HepG2 (cell line): ENCODE measurements around the gene VAMP2. TPM values are rescaled to one million over a fixed set of nuclear protein-coding genes. Genes with fewer than 3 reads are reported as not detected.

Experiments
- ATF7-NPFF ChIP-seq: sonication (generic); formaldehyde crosslinking; IDR thresholded peaks from 2 replicates; pipeline ENCODE4 v1.8.1; 2023; ENCODE audit warnings: mild to moderate bottlenecking, low read depth, missing genetic modification reagents, moderate library complexity
- CBX1 ChIP-seq: IDR thresholded peaks from one replicate; pipeline ENCODE4 v1.6.1; 2016; ENCODE audit warnings: antibody characterized with exemption, low read depth
- CCDC6 ChIP-seq: sonication (generic); formaldehyde crosslinking; IDR thresholded peaks from 2 replicates; pipeline ENCODE4 v1.8.1; 2022; ENCODE audit warnings: mild to moderate bottlenecking, missing genetic modification reagents, moderate library complexity
- GATAD2A ChIP-seq: IDR thresholded peaks from 2 replicates; pipeline ENCODE4 v1.6.1; 2016
- MAZ ChIP-seq, 2 experiments: sonication (generic) in 1 of 2; formaldehyde crosslinking in 1 of 2; IDR thresholded peaks; 2 replicates each; pipeline versions ENCODE4 v1.5.0 to v1.6.1; 2012 to 2020; ENCODE audit warnings: low read depth in 2 of 2, mild to moderate bottlenecking in 2 of 2, borderline replicate concordance in 1 of 2, improper control_type of control experiment in 1 of 2, low read length in 1 of 2, missing genetic modification reagents in 1 of 2, moderate library complexity in 1 of 2
- MXD3 ChIP-seq: IDR thresholded peaks from 2 replicates; pipeline ENCODE4 v1.6.1; 2016; ENCODE audit warnings: mild to moderate bottlenecking, missing biosample characterization, missing genetic modification reagents
- PLRG1 ChIP-seq: fragments of 450-650 bp; conservative IDR thresholded peaks from 2 replicates; pipeline ENCODE4 v1.6.1; 2016
- POLR2AphosphoS5 ChIP-seq: IDR thresholded peaks from 2 replicates; pipeline ENCODE4 v1.6.1; 2012; ENCODE audit warnings: low read depth, low read length
- PTBP1 ChIP-seq: fragments of 200-400 bp; formaldehyde crosslinking; IDR thresholded peaks from 2 replicates; pipeline ENCODE4 v1.6.1; 2018; ENCODE audit warnings: low read length, low read depth; ENCODE audit not compliant: poor library complexity, severe bottlenecking
- RAD21 ChIP-seq: fragments of 450-650 bp; formaldehyde crosslinking; IDR thresholded peaks from 2 replicates; pipeline ENCODE4 v1.5.0; 2020; ENCODE audit warnings: mild to moderate bottlenecking
- SMYD3 ChIP-seq: sonication (generic); formaldehyde crosslinking; IDR thresholded peaks from 2 replicates; pipeline ENCODE4 v1.8.1; 2023; ENCODE audit warnings: mild to moderate bottlenecking, missing genetic modification reagents
- SOX6 ChIP-seq, 2 experiments: fragments of 450-650 bp in 1 of 2; sonication (generic) in 1 of 2; formaldehyde crosslinking in 1 of 2; IDR thresholded peaks; 2 replicates each; pipeline versions ENCODE4 v1.4.0 to v1.6.1; 2017 to 2020; ENCODE audit warnings: antibody characterized with exemption in 1 of 2, mild to moderate bottlenecking in 1 of 2, missing genetic modification reagents in 1 of 2
- SRSF9 ChIP-seq: fragments of 200-400 bp; formaldehyde crosslinking; IDR thresholded peaks from 2 replicates; pipeline ENCODE4 v1.6.1; 2018; ENCODE audit warnings: borderline replicate concordance, mild to moderate bottlenecking, low read depth, low read length; ENCODE audit not compliant: insufficient read depth, poor library complexity, severe bottlenecking
- TAF15 ChIP-seq: fragments of 200-400 bp; formaldehyde crosslinking; IDR thresholded peaks from one replicate; pipeline ENCODE4 v1.6.1; 2018; ENCODE audit warnings: mild to moderate bottlenecking, low read depth, low read length; ENCODE audit not compliant: poor library complexity, severe bottlenecking
- ZBTB42 ChIP-seq: sonication (generic); formaldehyde crosslinking; IDR thresholded peaks from 2 replicates; pipeline ENCODE4 v1.5.0; 2020; ENCODE audit warnings: mild to moderate bottlenecking, missing genetic modification reagents
- ZFP36L1 ChIP-seq: sonication (generic); formaldehyde crosslinking; IDR thresholded peaks from 2 replicates; pipeline ENCODE4 v1.8.0; 2022; ENCODE audit warnings: mild to moderate bottlenecking, missing genetic modification reagents, moderate library complexity
- ZNF335 ChIP-seq: sonication (generic); formaldehyde crosslinking; IDR thresholded peaks from 2 replicates; pipeline ENCODE4 v1.4.0; 2020; ENCODE audit warnings: missing genetic modification reagents
- ZNF564 ChIP-seq: sonication (generic); formaldehyde crosslinking; IDR thresholded peaks from 2 replicates; pipeline ENCODE4 v1.8.1; 2023; ENCODE audit warnings: mild to moderate bottlenecking, missing genetic modification reagents
- ZNF660 ChIP-seq: sonication (generic); formaldehyde crosslinking; IDR thresholded peaks from 2 replicates; pipeline ENCODE4 v1.5.1; 2020; ENCODE audit warnings: mild to moderate bottlenecking, low read depth, missing genetic modification reagents, borderline replicate concordance
- ZNF772 ChIP-seq: sonication (generic); formaldehyde crosslinking; IDR thresholded peaks from 2 replicates; pipeline ENCODE4 v1.5.0; 2020; ENCODE audit warnings: mild to moderate bottlenecking, missing genetic modification reagents
- ZSCAN29 ChIP-seq: sonication (generic); formaldehyde crosslinking; conservative IDR thresholded peaks from 2 replicates; pipeline ENCODE4 v1.4.0; 2020; ENCODE audit warnings: mild to moderate bottlenecking, missing genetic modification reagents
- polyA plus RNA-seq, 8 experiments: library from polyadenylated mRNA; depleted of rRNA in 3 of 8; stranded (reverse) in 7 of 8; unstranded in 1 of 8; fragments of >200 nt; fragmentation: Illumina TruSeq in 4 of 8; extraction: Trizol in 4 of 8; gene quantifications; 2 replicates each; pipeline versions ENCODE4 v1.2.1 to v1.2.3, GENCODE V29; 2011 to 2016; ENCODE audit warnings: low read depth in 4 of 8, missing spikeins in 1 of 8, mixed read lengths in 1 of 8; ENCODE audit not compliant: insufficient read depth in 1 of 8
- total RNA-seq, 5 experiments: library from RNA; depleted of rRNA; stranded (reverse); fragments of >200 nt; fragmentation: Illumina TruSeq; extraction: Trizol; gene quantifications; 2 replicates each; pipeline ENCODE4 v1.2.3, GENCODE V29; 2016; ENCODE audit warnings: low read depth in 1 of 5
- TF ChIP-seq, protein P1 (sequence below): IDR thresholded peaks from 2 replicates; pipeline ENCODE4 v1.6.1; 2018; ENCODE audit warnings: missing genetic modification reagents, mild to moderate bottlenecking, missing compliant biosample characterization
- TF ChIP-seq, protein P2 (sequence below): sonication (generic); formaldehyde crosslinking; IDR thresholded peaks from 2 replicates; pipeline ENCODE4 v1.4.0; 2020; ENCODE audit warnings: mild to moderate bottlenecking, missing genetic modification reagents, borderline replicate concordance

Gene VAMP2
- total and polyA plus RNA-seq, 2 of the 13 experiments (the other 11 are each of a cell fraction or from before 2014, with no cell fraction given): 3.9 to 17.2 TPM

DNA sequence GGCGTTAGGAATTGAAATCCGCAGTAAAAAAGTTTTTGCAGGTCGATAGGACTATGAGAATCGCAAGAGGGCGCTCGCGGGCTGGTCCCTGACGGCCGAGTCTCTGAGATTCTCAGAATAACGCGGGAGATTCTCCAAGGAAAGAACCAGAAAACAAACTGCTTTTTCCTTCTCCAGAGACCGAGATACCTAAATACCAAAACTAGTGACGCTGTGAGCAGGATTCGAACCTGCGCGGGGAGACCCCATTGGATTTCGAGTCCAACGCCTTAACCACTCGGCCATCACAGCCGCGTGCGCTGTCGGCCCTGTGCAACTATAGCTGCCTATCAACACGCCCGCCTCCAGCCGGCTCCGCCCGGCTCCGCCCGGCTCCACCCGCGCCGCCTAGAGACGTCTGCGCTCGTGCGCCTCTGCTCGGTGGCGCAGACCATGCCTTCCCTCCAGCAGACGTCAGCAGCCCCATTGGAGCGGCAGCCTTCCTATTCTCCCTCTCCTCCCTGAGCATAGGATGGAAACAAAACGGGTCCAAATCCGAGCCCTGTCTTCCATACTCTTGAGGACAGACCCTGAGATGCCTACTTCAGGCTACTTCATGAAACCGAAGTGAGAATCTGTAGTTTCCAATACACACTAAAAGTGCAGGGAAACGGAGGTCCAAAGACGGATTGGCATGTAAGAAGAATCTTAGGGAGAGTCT, 23.9 kb downstream of the VAMP2 start (continued):
- TF ChIP-seq PTBP1 (no peak), ZSCAN29 (CRISPR knock-in tag) (peak; percentile 84; the same call in 1 of the 2 replicates), CBX1 (no peak), MXD3 (peak; percentile 45; the same call in 1 of the 2 replicates), SOX6 (IDR thresholded peaks at IDR 0.05) (no peak), SOX6 (CRISPR knock-in tag; IDR thresholded peaks at IDR 0.05) (peak; percentile 88), SRSF9 (no peak), ZBTB42 (no peak), PLRG1 (no peak), ZNF564 (CRISPR knock-in tag) (peak; percentile 64; the same call in 1 of the 2 replicates), GATAD2A (CRISPR knock-in tag) (peak; percentile 82), SMYD3 (0 out of 2 replicates have a peak, but pooled peaks have one; percentile 9), CCDC6 (CRISPR knock-in tag) (peak; percentile 64; the same call in 1 of the 2 replicates), ZNF660 (CRISPR knock-in tag) (no peak), POLR2AphosphoS5 (no peak; the same call in 1 of the 2 replicates), ATF7-NPFF (CRISPR knock-in tag) (peak; percentile 80; the same call in 1 of the 2 replicates), TAF15 (no peak), ZFP36L1 (CRISPR knock-in tag) (no peak), RAD21 (CRISPR knock-in tag) (peak; percentile 84), ZNF772 (CRISPR knock-in tag) (no peak), MAZ (IDR thresholded peaks at IDR 0.05; ENCODE audit: borderline replicate concordance, low read depth, low read length) (0 out of 2 replicates have a peak, but pooled peaks have one; percentile 20), MAZ (CRISPR knock-in tag; IDR thresholded peaks at IDR 0.05; ENCODE audit: low read depth) (peak; percentile 71; the same call in 1 of the 2 replicates), ZNF335 (CRISPR knock-in tag) (0 out of 2 replicates have a peak, but pooled peaks have one; percentile 52)
- TF ChIP-seq, protein P1, sequence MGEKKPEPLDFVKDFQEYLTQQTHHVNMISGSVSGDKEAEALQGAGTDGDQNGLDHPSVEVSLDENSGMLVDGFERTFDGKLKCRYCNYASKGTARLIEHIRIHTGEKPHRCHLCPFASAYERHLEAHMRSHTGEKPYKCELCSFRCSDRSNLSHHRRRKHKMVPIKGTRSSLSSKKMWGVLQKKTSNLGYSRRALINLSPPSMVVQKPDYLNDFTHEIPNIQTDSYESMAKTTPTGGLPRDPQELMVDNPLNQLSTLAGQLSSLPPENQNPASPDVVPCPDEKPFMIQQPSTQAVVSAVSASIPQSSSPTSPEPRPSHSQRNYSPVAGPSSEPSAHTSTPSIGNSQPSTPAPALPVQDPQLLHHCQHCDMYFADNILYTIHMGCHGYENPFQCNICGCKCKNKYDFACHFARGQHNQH (CRISPR knock-in tag): peak; percentile 88
- TF ChIP-seq, protein P2, sequence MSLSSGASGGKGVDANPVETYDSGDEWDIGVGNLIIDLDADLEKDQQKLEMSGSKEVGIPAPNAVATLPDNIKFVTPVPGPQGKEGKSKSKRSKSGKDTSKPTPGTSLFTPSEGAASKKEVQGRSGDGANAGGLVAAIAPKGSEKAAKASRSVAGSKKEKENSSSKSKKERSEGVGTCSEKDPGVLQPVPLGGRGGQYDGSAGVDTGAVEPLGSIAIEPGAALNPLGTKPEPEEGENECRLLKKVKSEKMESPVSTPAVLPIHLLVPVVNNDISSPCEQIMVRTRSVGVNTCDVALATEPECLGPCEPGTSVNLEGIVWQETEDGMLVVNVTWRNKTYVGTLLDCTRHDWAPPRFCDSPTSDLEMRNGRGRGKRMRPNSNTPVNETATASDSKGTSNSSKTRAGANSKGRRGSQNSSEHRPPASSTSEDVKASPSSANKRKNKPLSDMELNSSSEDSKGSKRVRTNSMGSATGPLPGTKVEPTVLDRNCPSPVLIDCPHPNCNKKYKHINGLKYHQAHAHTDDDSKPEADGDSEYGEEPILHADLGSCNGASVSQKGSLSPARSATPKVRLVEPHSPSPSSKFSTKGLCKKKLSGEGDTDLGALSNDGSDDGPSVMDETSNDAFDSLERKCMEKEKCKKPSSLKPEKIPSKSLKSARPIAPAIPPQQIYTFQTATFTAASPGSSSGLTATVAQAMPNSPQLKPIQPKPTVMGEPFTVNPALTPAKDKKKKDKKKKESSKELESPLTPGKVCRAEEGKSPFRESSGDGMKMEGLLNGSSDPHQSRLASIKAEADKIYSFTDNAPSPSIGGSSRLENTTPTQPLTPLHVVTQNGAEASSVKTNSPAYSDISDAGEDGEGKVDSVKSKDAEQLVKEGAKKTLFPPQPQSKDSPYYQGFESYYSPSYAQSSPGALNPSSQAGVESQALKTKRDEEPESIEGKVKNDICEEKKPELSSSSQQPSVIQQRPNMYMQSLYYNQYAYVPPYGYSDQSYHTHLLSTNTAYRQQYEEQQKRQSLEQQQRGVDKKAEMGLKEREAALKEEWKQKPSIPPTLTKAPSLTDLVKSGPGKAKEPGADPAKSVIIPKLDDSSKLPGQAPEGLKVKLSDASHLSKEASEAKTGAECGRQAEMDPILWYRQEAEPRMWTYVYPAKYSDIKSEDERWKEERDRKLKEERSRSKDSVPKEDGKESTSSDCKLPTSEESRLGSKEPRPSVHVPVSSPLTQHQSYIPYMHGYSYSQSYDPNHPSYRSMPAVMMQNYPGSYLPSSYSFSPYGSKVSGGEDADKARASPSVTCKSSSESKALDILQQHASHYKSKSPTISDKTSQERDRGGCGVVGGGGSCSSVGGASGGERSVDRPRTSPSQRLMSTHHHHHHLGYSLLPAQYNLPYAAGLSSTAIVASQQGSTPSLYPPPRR (CRISPR knock-in tag): peak; percentile 38; the same call in 1 of the 2 replicates
